Measurements from ENCODE around the gene SAMD10.
"Not testable (repeated sequence)": the region's sequence is repeated elsewhere in the genome, so short reads cannot be mapped to it uniquely, and the experiment has no call there.

The SAMD10 gene

DNA sequence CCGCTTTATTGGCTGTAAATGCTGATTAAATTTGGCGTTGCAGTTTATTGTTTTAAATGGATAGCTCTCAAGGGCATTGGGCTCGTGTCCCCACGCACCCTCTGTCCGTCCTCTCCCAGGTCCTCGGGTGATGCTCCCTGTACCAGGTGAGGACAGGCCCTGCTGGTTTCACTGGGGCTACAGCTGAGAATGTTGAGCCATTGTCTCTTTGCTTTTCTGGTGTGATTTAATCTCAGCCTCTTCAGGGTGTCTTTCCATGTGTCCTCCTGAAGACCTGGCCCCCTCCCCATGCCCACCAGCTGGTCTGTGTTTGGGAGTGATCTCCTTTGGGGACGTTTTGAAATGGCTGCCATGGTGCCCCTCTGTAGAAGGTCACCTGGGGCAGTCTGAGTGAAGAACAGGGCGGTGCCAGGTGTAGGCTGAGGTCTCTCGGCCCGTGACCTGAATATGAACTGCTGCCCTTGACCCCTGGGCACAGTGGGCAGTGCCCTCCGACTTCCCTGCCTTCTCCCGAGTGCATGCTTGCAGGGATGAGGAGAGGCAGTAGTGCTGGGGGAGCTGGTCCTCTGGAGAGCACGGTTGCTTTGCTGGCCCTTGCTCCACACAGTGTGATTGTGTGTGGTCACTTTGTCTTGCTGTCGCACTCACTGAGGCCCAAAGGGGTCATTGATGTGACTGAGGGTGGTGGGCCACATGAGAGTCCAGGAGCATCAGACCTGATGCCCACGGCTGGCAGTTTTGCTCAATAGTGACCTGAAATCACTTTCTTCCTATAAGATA is 44.1 kb upstream of the SAMD10 start:
- TF ChIP-seq, protein P1, sequence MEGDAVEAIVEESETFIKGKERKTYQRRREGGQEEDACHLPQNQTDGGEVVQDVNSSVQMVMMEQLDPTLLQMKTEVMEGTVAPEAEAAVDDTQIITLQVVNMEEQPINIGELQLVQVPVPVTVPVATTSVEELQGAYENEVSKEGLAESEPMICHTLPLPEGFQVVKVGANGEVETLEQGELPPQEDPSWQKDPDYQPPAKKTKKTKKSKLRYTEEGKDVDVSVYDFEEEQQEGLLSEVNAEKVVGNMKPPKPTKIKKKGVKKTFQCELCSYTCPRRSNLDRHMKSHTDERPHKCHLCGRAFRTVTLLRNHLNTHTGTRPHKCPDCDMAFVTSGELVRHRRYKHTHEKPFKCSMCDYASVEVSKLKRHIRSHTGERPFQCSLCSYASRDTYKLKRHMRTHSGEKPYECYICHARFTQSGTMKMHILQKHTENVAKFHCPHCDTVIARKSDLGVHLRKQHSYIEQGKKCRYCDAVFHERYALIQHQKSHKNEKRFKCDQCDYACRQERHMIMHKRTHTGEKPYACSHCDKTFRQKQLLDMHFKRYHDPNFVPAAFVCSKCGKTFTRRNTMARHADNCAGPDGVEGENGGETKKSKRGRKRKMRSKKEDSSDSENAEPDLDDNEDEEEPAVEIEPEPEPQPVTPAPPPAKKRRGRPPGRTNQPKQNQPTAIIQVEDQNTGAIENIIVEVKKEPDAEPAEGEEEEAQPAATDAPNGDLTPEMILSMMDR (IDR thresholded peaks at IDR 0.05; ENCODE audit: low read depth, low read length, missing control alignments): no peak
- no peak for DNase-seq (ENCODE audit: low read depth)
- in situ Hi-C loops (cut with HindIII; ENCODE audit: low sequenced_read_pairs): no loop called here
- H3K4me3 ChIP-seq (ENCODE audit: low read depth, low read length): no peak overlapping the region

- in situ Hi-C loops (cut with HindIII; ENCODE audit: low sequenced_read_pairs): no loop called here
- H3K4me3 ChIP-seq (ENCODE audit: low read depth, low read length): no peak overlapping the region
- DNase-seq (ENCODE audit: low read depth): no peak
- TF ChIP-seq, protein P1 (IDR thresholded peaks at IDR 0.05; ENCODE audit: low read depth, low read length, missing control alignments): no peak
Observed at GRCh38 chr20:64022671-64023360, 43.4 kb upstream of the SAMD10 start.

DNA sequence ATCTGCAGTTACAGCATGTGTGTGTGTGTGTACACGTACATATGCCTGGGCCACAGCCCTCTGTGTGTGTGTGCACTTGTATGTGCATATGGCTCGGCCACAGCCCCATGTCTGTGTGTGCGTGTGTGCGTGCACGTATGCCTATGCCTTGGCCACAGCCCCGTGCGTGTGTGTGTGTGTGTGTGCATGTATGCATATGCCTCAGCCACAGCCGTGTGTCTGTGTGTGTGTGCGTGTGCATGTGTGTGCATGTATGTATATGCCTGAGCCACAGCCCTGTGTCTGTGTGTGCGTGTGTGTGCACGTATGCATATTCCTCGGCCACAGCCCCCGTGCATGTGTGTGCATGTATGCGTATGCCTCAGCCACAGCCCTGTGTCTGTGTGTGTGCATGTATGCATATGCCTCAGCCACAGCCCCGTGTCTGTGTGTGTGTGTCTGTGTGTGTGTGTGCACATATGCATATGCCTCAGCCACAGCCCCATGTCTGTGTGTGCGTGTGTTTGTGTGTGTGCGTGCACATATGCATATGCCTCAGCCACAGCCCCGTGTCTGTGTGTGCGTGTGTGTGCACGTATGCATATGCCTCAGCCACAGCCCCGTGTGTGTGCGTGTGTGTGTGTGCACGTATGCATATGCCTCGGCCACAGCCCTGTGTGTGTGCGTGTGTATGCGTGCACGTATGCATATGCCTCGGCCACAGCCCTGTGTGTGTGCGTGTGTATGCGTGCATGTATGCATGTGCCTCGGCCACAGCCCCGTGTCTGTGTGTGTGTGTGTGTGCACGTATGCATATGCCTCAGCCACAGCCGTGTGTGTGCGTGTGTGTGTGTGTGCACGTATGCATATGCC is 41.9 kb upstream of the SAMD10 start:
- no peak for DNase-seq (ENCODE audit: low read depth)
- in situ Hi-C loops (cut with HindIII; ENCODE audit: low sequenced_read_pairs): no loop called here
- H3K4me3 ChIP-seq (ENCODE audit: low read depth, low read length): no peak overlapping the region
- TF ChIP-seq, protein P1 (IDR thresholded peaks at IDR 0.05; ENCODE audit: low read depth, low read length, missing control alignments): no peak

GRCh38 chr20:64015635-64016034 is 36.2 kb upstream of the SAMD10 start:
- TF ChIP-seq, protein P1 (IDR thresholded peaks at IDR 0.05; ENCODE audit: low read depth, low read length, missing control alignments): no peak
- H3K4me3 ChIP-seq (ENCODE audit: low read depth, low read length): no peak overlapping the region
- DNase-seq (ENCODE audit: low read depth): no peak
- in situ Hi-C loops (cut with HindIII; ENCODE audit: low sequenced_read_pairs): no loop called here

GRCh38 chr20:64012385-64013154 is 33.1 kb upstream of the SAMD10 start:
- H3K4me3 ChIP-seq (ENCODE audit: low read depth, low read length); in situ Hi-C loops (cut with HindIII; ENCODE audit: low sequenced_read_pairs); DNase-seq (ENCODE audit: low read depth): not testable (repeated sequence)

DNA sequence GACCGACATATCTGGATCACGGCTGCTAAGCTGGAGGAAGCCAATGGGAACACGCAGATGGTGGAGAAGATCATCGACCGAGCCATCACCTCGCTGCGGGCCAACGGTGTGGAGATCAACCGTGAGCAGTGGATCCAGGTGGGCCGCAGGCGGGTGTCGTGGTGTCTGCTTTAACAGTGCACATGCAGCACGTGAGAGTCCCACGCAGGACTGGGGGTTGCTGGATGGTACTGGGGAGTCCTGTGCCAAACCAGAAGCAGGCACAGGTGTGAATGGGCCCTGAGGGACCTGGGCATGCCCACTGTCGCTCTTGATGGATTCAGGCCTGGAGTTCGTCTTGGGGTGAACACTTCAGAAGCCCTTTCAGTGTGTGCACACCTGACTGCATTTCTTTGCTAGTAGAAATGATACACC is 31.9 kb upstream of the SAMD10 start:
- DNase-seq (ENCODE audit: low read depth): no peak
- TF ChIP-seq, protein P1 (IDR thresholded peaks at IDR 0.05; ENCODE audit: low read depth, low read length, missing control alignments): no peak
- in situ Hi-C loops (cut with HindIII; ENCODE audit: low sequenced_read_pairs): no loop called here
- no peak overlapping the region for H3K4me3 ChIP-seq (ENCODE audit: low read depth, low read length)

Measured in astrocyte of the cerebellum (primary cell).